Epithelial cell of esophagus (primary cell): ENCODE results near the gene LRRK1.

Experiments
- DNase-seq: peaks from one replicate; pipeline ENCODE4 v3.0.0; 2010; ENCODE audit warnings: low read depth
- H3K4me3 ChIP-seq: 2 replicates; pipeline ENCODE4 v1.5.1; 2011; ENCODE audit warnings: mild to moderate bottlenecking, low read length, control low read depth
- TF ChIP-seq, protein P1 (sequence below): IDR thresholded peaks from 2 replicates; pipeline ENCODE4 v1.5.1; 2011; ENCODE audit warnings: low read depth, mild to moderate bottlenecking, low read length, control low read depth, inconsistent platforms; ENCODE audit not compliant: insufficient read depth; ENCODE audit errors: missing control alignments

The LRRK1 gene

DNA sequence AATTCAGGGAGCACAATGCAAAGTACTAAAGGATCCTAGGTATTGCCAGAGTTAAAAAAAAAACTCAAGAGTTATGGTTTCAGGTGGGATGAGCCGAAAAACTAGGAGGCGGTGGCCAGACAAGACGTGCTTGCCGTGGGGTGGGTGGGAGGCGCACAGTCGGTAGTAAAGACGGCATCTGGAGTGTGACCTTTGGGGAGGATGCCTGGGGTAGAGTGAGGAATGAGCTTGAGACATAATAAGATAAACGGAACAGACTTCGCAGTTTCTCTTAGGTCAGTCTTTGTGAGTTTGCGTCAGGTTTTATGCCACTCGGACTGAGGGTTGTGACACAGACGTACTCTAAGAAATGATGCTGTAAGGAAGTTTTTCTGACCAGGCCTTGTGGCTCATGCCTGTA lies 139.6 kb downstream of the LRRK1 start:
- H3K4me3 ChIP-seq = no peak overlapping the region
- TF ChIP-seq, protein P1, sequence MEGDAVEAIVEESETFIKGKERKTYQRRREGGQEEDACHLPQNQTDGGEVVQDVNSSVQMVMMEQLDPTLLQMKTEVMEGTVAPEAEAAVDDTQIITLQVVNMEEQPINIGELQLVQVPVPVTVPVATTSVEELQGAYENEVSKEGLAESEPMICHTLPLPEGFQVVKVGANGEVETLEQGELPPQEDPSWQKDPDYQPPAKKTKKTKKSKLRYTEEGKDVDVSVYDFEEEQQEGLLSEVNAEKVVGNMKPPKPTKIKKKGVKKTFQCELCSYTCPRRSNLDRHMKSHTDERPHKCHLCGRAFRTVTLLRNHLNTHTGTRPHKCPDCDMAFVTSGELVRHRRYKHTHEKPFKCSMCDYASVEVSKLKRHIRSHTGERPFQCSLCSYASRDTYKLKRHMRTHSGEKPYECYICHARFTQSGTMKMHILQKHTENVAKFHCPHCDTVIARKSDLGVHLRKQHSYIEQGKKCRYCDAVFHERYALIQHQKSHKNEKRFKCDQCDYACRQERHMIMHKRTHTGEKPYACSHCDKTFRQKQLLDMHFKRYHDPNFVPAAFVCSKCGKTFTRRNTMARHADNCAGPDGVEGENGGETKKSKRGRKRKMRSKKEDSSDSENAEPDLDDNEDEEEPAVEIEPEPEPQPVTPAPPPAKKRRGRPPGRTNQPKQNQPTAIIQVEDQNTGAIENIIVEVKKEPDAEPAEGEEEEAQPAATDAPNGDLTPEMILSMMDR = no peak
- DNase-seq = no peak

DNA sequence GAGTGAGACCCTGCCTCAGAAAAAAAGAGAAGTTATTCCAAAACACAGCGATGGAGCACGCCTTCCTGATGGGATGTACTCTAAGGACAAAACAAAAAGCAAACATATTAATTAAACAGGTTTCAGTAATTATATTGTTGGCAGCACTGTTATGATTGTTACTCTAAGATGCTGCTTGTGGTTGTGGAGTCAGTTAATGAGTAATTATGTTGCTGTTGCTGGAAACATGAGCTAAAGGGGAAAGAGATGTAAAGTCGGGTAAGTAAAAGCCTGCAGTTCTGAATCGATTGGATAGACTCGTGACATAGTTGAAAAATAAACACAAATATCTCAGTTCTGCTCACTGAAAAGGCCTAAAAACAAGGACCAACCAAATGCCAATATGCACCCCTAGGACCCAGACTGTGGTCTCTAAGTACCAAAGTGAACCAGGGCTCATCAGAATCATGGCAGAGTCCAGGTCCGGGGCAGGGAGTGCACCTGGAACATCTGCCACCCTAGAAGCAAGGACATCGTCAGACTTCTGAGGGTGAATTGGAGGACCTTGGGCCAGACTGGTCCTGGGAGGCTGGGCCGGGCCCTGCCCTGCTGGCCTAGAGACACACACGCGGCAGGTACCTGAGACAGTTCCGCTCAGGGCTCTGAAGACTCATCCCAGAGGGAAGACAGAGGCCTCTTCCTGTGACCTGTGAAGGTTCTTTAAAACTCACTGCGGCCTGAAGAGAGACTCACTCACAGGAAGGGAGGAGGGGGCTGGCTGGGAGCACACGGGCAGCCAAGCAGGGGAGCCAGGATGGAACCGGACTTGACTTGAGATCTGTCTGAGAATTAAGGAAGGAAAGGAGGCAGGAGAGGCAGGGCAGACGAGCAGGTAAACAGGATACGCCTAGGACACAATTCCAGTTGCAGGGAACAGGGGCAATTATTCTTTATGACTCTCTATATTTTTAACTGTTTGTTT lies 140.5 kb downstream of the LRRK1 start:
- H3K4me3 ChIP-seq = no peak overlapping the region
- TF ChIP-seq, protein P1 = no peak
- DNase-seq = no peak

DNA sequence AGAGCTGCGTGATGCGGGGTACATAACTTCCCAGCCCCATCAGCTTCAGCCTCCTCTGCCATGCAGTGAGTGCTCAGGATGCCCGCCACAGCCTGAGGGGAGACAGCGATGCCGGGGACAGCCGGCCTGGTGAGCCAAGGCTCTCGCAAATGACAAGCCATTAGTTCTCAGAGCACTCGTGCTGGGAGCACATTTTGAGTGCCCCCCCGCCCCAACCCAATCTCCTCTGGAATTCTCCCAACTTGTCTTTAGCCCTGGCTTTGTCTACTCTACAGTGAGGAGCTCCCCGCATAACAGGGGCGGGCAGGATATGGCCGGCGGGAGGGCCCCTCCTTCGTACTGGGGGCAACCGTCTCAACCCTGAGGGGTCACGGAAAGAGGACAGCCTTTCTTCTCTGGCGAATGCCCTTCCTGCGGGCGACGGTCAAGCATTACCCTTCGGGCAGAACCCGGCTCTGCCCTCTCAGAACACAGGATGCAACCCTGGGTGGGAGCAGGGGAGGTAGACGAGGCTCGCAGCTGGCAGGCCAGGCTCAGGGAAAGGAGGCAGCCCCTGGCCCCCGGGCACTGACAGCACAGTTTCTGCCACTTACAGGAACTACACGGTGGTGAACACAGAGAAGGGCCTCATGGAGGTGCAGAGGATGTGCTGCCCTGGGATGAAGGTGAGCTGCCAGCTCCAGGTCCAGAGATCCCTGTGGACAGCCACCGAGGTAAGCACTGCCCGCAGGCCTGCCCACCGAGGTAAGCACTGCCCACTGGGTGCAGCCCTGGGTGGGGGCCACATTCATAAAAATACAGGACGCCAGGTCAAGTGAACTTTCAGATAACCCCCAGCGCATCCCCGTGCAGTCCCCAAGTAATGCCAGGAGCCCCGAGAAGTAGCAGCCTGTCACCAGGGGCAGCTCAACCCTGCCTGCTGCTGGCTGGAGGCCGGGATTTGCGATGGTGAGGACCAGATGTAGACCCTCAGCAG lies 141.7 kb downstream of the LRRK1 start:
- no peak overlapping the region for H3K4me3 ChIP-seq
- DNase-seq = no peak
- TF ChIP-seq, protein P1 = no peak

- no peak overlapping the region for H3K4me3 ChIP-seq
- TF ChIP-seq, protein P1 = no peak
- no peak for DNase-seq
Measured at GRCh38 chr15:101062063-101062462, 142.9 kb downstream of the LRRK1 start.

- no peak for DNase-seq
- TF ChIP-seq, protein P1 = no peak
- no peak overlapping the region for H3K4me3 ChIP-seq
Measured at GRCh38 chr15:101062471-101063171, 143.5 kb downstream of the LRRK1 start.

- no peak for DNase-seq
- TF ChIP-seq, protein P1 = no peak
- H3K4me3 ChIP-seq = no peak overlapping the region
Measured at GRCh38 chr15:101063212-101063611, 144.1 kb downstream of the LRRK1 start.
